Kidney (tissue), 22 donors: ENCODE measurements around the gene KRTAP5-4. TPM values are rescaled to one million over a fixed set of nuclear protein-coding genes. Genes with fewer than 3 reads are reported as not detected.
"Not testable (repeated sequence)": the region's sequence is repeated elsewhere in the genome, so short reads cannot be mapped to it uniquely, and the experiment has no call there.

Source experiments
- DNase-seq, 5 donors: peaks; one replicate each; pipeline ENCODE4 v3.0.0-alpha.2; 2013 to 2020
- FAIRE-seq: peaks from 2 replicates; lab custom pipeline; 2012; peaks lifted over from hg19 to GRCh38; lab: Jason Lieb, UNC
- H3K27ac ChIP-seq, 2 donors: one replicate each; pipeline ENCODE4 v1.7.0; 2013; ENCODE audit warnings: low read depth in 2 of 2, low read length in 2 of 2, inconsistent platforms in 1 of 2
- H3K27me3 ChIP-seq: one replicate; pipeline ENCODE4 v1.7.1; 2013; ENCODE audit warnings: low read length, inconsistent platforms; ENCODE audit not compliant: control insufficient read depth, insufficient read depth
- H3K36me3 ChIP-seq, 3 donors: one replicate each; pipeline versions ENCODE4 v1.7.0 to v1.7.1; 2013; ENCODE audit warnings: low read length in 3 of 3, control low read depth in 1 of 3, inconsistent platforms in 1 of 3; ENCODE audit not compliant: insufficient read depth in 3 of 3, control insufficient read depth in 2 of 3
- H3K4me1 ChIP-seq, 3 donors: one replicate each; pipeline versions ENCODE4 v1.7.0 to v1.7.1; 2013; ENCODE audit warnings: low read length in 3 of 3, inconsistent platforms in 1 of 3, low read depth in 1 of 3; ENCODE audit not compliant: control insufficient read depth in 2 of 3, insufficient read depth in 2 of 3
- H3K4me3 ChIP-seq, 3 donors: one replicate each; pipeline versions ENCODE4 v1.7.0 to v1.8.1; 2013; ENCODE audit warnings: low read length in 3 of 3, control low read depth in 1 of 3, inconsistent platforms in 1 of 3
- H3K9ac ChIP-seq, 3 donors: one replicate each; pipeline versions ENCODE4 v1.7.0 to v1.7.1; 2013; ENCODE audit warnings: low read length in 3 of 3, control low read depth in 1 of 3, inconsistent platforms in 1 of 3
- H3K9me3 ChIP-seq, 3 donors: one replicate each; pipeline versions ENCODE4 v1.7.0 to v1.7.1; 2013; ENCODE audit warnings: low read length in 3 of 3, control low read depth in 1 of 3, inconsistent platforms in 1 of 3; ENCODE audit not compliant: control insufficient read depth in 2 of 3, insufficient read depth in 1 of 3
- CTCF ChIP-seq: IDR thresholded peaks from 3 replicates; pipeline ENCODE4 v1.5.1; 2012; ENCODE audit warnings: mild to moderate bottlenecking, moderate library complexity, borderline replicate concordance; ENCODE audit not compliant: insufficient read depth; ENCODE audit errors: extremely low read depth
- intact Hi-C: fragments of 100-400 bp; cut with DNase I; formaldehyde crosslinking; loops from one replicate; pipeline ENCODE4 v1.11.1; 2022
- long read RNA-seq, 10 donors: library from polyadenylated mRNA in 1 of 10; unstranded in 1 of 10; transcript quantifications; one replicate each; pipeline ENCODE4 v2.0.0 and lab custom pipeline, GENCODE V29; 2021 to 2026
- polyA plus RNA-seq: library from polyadenylated mRNA; stranded (reverse); fragments of 350-450 nt; fragmentation: Illumina TruSeq; extraction: RNeasy Lipid Tissue Mini Kit (QIAGEN cat#74804); gene quantifications from one replicate; pipeline ENCODE4 v1.2.3, GENCODE V29; 2014; ENCODE audit warnings: low read depth, low replicate concordance; ENCODE audit not compliant: insufficient read depth
- total RNA-seq: library from RNA; stranded (reverse); fragmentation: NEBNext Ultra II Directional; extraction: Animal tissue kit (Norgen Biotek cat#: 25700); gene quantifications from one replicate; pipeline ENCODE4 v1.2.1, GENCODE V29; 2021
- donor health status: control.
- donor health status: control.
- donor health status: control.
- donor health status: control.
- donor health status: control.
- donor health status: DM: yes; HTN: yes; CAD: no.
- donor health status: Normal renal cell carcinoma (clear cell type).

The KRTAP5-4 gene
- total RNA-seq (not detected), polyA plus RNA-seq (not detected)
- long read RNA-seq, donor 1: 0 reads
- long read RNA-seq, donor 2: 0 reads
- long read RNA-seq, donor 3: 0 reads
- long read RNA-seq, donor 4: 0 reads
- long read RNA-seq, donor 5: 0 reads
- long read RNA-seq, donor 6: 0 reads
- long read RNA-seq, donor 7: 0 reads
- long read RNA-seq, donor 8: 0 reads
- long read RNA-seq, donor 9: 0 reads
- long read RNA-seq, donor 10: 0 reads

GRCh38 chr11:1622086-1622485 lies at the start of gene KRTAP5-4:
Gene KRTAP5-4 (minus strand): TSS chr11:1622138. CDS start chr11:1622093, 45 bp downstream.
- intact Hi-C loops: no loop called here
- no peaks in the 10 kb centered on the region for H3K27me3 ChIP-seq
- no peaks in the 10 kb centered on the region for H3K9me3 ChIP-seq
- H3K4me3 ChIP-seq: no peak within 1 kb of the TSS
- no peak within 1 kb of the TSS for H3K9ac ChIP-seq
- no peak for TF ChIP-seq CTCF
- DNase-seq (no peak), FAIRE-seq (no peak)
- H3K27ac ChIP-seq: no peak within 1 kb of the TSS
- H3K36me3 ChIP-seq: no peaks in the 10 kb centered on the region
- no peaks in the 10 kb centered on the region for H3K4me1 ChIP-seq

- Histone ChIP-seq H3K4me1 (peaks cover 0 to 3% (median 0%) of the 10 kb centered on the region in 3 donors), H3K9me3 (no peaks in the 10 kb centered on the region), H3K9ac (no peak overlapping the region), H3K36me3 (no peaks in the 10 kb centered on the region), H3K4me3 (no peak overlapping the region), H3K27me3 (no peaks in the 10 kb centered on the region), H3K27ac (no peak overlapping the region)
- intact Hi-C loops: no loop called here
- FAIRE-seq (no peak), DNase-seq (no peak)
- no peak for TF ChIP-seq CTCF
Observed at GRCh38 chr11:1671658-1672057, 49.7 kb upstream of the KRTAP5-4 start.

GRCh38 chr11:1670905-1671371 lies 49.0 kb upstream of the KRTAP5-4 start:
- Histone ChIP-seq H3K4me1 (peaks cover 0 to 3% (median 0%) of the 10 kb centered on the region in 3 donors), H3K27me3 (no peaks in the 10 kb centered on the region), H3K27ac (no peak overlapping the region), H3K9ac (no peak overlapping the region), H3K9me3 (no peaks in the 10 kb centered on the region), H3K36me3 (no peaks in the 10 kb centered on the region), H3K4me3 (no peak overlapping the region)
- intact Hi-C loops: no loop called here
- no peak for TF ChIP-seq CTCF
- DNase-seq (no peak), FAIRE-seq (no peak)

- H3K9me3 ChIP-seq, H3K27me3 ChIP-seq, H3K9ac ChIP-seq, DNase-seq, H3K27ac ChIP-seq, H3K4me3 ChIP-seq, H3K36me3 ChIP-seq, intact Hi-C loops, H3K4me1 ChIP-seq: not testable (repeated sequence)
- peak; percentile 76 for FAIRE-seq
Observed at GRCh38 chr11:1670457-1670856, 48.5 kb upstream of the KRTAP5-4 start.
